K562 (cell line): ENCODE measurements around the gene CPNE9. TPM values are rescaled to one million over a fixed set of nuclear protein-coding genes. Genes with fewer than 3 reads are reported as not detected.
A peak's percentile ranks its signal among the peaks of the same experiment; 100 is the strongest.

Experiments
- ASH1L ChIP-seq: fragments of 450-650 bp; IDR thresholded peaks from 2 replicates; pipeline ENCODE4 v1.6.1; 2018; ENCODE audit warnings: borderline replicate concordance, mild to moderate bottlenecking, low read depth; ENCODE audit not compliant: partially characterized antibody
- CBX2 ChIP-seq: fragments of 200-600 bp; sonication (generic); IDR thresholded peaks from one replicate; pipeline ENCODE4 v1.6.1; 2012; ENCODE audit warnings: mild to moderate bottlenecking, low read length, inconsistent platforms; ENCODE audit not compliant: insufficient read depth, poor library complexity, severe bottlenecking
- CCAR2 ChIP-seq: fragments of 200-400 bp; formaldehyde crosslinking; IDR thresholded peaks from 2 replicates; pipeline ENCODE4 v1.6.1; 2017; ENCODE audit warnings: mild to moderate bottlenecking, low read depth, low read length
- ELK1 ChIP-seq: sonication (generic); formaldehyde crosslinking; IDR thresholded peaks from 2 replicates; pipeline ENCODE4 v1.8.1; 2022; ENCODE audit warnings: missing genetic modification reagents
- MLLT1 ChIP-seq, 2 experiments: fragments of 450-650 bp; IDR thresholded peaks; 2 replicates each; pipeline ENCODE4 v1.6.1; 2016
- SAP30 ChIP-seq: fragments of 200-600 bp; sonication (generic); IDR thresholded peaks from 2 replicates; pipeline ENCODE4 v1.6.1; 2012; ENCODE audit warnings: borderline replicate concordance, low read depth, mild to moderate bottlenecking, moderate library complexity, low read length, control low read depth, inconsistent platforms; ENCODE audit not compliant: insufficient read depth, poor library complexity, severe bottlenecking
- TFAP4 ChIP-seq: sonication (generic); formaldehyde crosslinking; IDR thresholded peaks from 2 replicates; pipeline ENCODE4 v1.8.0; 2022; ENCODE audit warnings: missing genetic modification reagents, mild to moderate bottlenecking, moderate library complexity, borderline replicate concordance
- ZBTB5 ChIP-seq: fragments of 450-650 bp; IDR thresholded peaks from 2 replicates; pipeline ENCODE4 v1.6.1; 2017; ENCODE audit warnings: antibody characterized with exemption
- ZFP1 ChIP-seq: fragments of 450-650 bp; formaldehyde crosslinking; IDR thresholded peaks from 2 replicates; pipeline ENCODE4 v1.4.0; 2020; ENCODE audit warnings: mild to moderate bottlenecking, mixed read lengths
- ZNF282 ChIP-seq: sonication (generic); formaldehyde crosslinking; IDR thresholded peaks from 2 replicates; pipeline ENCODE4 v1.8.1; 2023; ENCODE audit warnings: missing genetic modification reagents
- ZNF668 ChIP-seq: fragments of 250-450 bp; sonication (Bioruptor Pico); IDR thresholded peaks from 2 replicates; pipeline ENCODE4 v1.8.0; 2022; ENCODE audit warnings: mild to moderate bottlenecking, inconsistent platforms
- polyA plus RNA-seq, 8 experiments: library from polyadenylated mRNA; depleted of rRNA in 4 of 8; stranded (reverse) in 5 of 8; unstranded in 3 of 8; fragments of >200 nt; fragmentation: Nextera tagmentation in 2 of 8; fragmentation: Illumina TruSeq in 1 of 8; extraction: Ambion mirVana in 2 of 8; extraction: Trizol in 1 of 8; gene quantifications; 2 replicates each; pipeline versions ENCODE4 v1.2.1 to v1.2.3, GENCODE V29; 2011 to 2014; ENCODE audit warnings: inconsistent platforms in 1 of 8, missing spikeins in 1 of 8
- total RNA-seq, 7 experiments: library from RNA; depleted of rRNA in 6 of 7; stranded (reverse); fragments of >200 nt in 6 of 7; fragmentation: Illumina TruSeq in 2 of 7; extraction: Trizol in 2 of 7; gene quantifications; 2 replicates each; pipeline versions ENCODE4 v1.2.1 to v1.2.3, GENCODE V29; 2011 to 2021; ENCODE audit warnings: low replicate concordance in 1 of 7
- TF ChIP-seq, protein P1 (sequence below): fragments of 200-800 bp; sonication (Bioruptor generic); IDR thresholded peaks from 2 replicates; pipeline ENCODE4 v1.6.1; 2017; ENCODE audit warnings: missing genetic modification characterization, missing compliant biosample characterization
- TF ChIP-seq, protein P2 (sequence below): sonication (generic); formaldehyde crosslinking; IDR thresholded peaks from 2 replicates; pipeline ENCODE4 v1.9.0; 2022; ENCODE audit warnings: mild to moderate bottlenecking, missing genetic modification reagents

CPNE9 gene
- total and polyA plus RNA-seq, 9 of the 15 experiments (the other 6 are each of a cell fraction or from before 2014, with no cell fraction given), result 0.22 to 0.56 (median 0.29) TPM; not detected in 3

DNA sequence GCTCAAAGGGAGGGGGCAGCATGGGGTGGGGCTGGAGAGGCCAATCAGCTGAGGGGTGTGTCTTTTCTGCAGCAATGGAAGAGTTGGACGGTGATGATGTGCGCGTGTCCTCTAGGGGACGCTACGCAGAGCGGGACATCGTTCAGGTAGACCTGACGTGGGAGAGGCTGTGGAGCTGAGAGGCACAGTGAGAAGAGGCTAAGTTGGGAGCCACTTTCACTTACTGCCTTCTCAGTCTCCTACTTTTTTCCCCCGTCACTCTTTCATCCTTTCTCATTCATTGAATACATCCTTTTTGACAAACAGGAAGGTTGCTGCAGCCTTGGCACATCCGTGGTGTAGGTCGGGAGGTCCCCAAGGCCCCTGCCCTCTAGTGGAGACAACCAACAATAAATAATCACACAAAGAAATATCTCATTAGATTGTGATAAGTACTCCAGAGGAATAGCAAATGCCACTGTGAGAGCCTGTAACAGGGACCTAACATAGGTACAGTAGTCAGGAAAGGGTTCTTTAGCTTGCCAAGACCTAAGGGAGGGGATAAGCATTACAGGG lies 23.5 kb downstream of the CPNE9 start (continued):
- TF ChIP-seq ASH1L (no peak), MLLT1 (IDR thresholded peaks at IDR 0.05) (peak in 1 of 2 experiments; percentile 10; a peak in 1 of 4 replicates), TFAP4 (CRISPR knock-in tag) (peak; percentile 89), ZNF282 (CRISPR knock-in tag) (no peak), ZNF668 (CRISPR knock-in tag) (no peak), CCAR2 (no peak), SAP30 (no peak), ZBTB5 (no peak), ZFP1 (CRISPR knock-in tag) (no peak), CBX2 (no peak), ELK1 (no peak)
- TF ChIP-seq, protein P1, sequence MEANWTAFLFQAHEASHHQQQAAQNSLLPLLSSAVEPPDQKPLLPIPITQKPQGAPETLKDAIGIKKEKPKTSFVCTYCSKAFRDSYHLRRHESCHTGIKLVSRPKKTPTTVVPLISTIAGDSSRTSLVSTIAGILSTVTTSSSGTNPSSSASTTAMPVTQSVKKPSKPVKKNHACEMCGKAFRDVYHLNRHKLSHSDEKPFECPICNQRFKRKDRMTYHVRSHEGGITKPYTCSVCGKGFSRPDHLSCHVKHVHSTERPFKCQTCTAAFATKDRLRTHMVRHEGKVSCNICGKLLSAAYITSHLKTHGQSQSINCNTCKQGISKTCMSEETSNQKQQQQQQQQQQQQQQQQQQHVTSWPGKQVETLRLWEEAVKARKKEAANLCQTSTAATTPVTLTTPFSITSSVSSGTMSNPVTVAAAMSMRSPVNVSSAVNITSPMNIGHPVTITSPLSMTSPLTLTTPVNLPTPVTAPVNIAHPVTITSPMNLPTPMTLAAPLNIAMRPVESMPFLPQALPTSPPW (CRISPR knock-in tag), result peak; percentile 51
- TF ChIP-seq, protein P2, sequence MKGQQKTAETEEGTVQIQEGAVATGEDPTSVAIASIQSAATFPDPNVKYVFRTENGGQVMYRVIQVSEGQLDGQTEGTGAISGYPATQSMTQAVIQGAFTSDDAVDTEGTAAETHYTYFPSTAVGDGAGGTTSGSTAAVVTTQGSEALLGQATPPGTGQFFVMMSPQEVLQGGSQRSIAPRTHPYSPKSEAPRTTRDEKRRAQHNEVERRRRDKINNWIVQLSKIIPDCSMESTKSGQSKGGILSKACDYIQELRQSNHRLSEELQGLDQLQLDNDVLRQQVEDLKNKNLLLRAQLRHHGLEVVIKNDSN (CRISPR knock-in tag), result no peak; the same call in 1 of the 2 replicates
